Right atrium auricular region (tissue), 2 donors: Measurements from ENCODE around the gene CBX8. TPM values are rescaled to one million over a fixed set of nuclear protein-coding genes. Genes with fewer than 3 reads are reported as not detected.

Source experiments
- DNase-seq: peaks from one replicate; pipeline ENCODE4 v3.0.0-alpha.2; 2019; ENCODE audit warnings: low spot score
- H3K27ac ChIP-seq, 2 donors: fragments of 200-600 bp; sonication (generic); 1 replicate in 1 of 2; 2 replicates in 1 of 2; pipeline ENCODE4 v1.5.1; 2016 to 2019
- H3K27me3 ChIP-seq, 2 donors: fragments of 200-600 bp; sonication (generic); one replicate each; pipeline versions ENCODE4 v1.5.1 to v1.6.0; 2017 to 2019
- H3K36me3 ChIP-seq: fragments of 200-600 bp; sonication (generic); one replicate; pipeline ENCODE4 v1.5.1; 2016
- H3K4me1 ChIP-seq, 2 donors: fragments of 200-600 bp; sonication (generic); one replicate each; pipeline versions ENCODE4 v1.5.1 to v1.6.0; 2017 to 2019
- H3K4me3 ChIP-seq, 2 donors: fragments of 200-600 bp; sonication (generic); 1 replicate in 1 of 2; 2 replicates in 1 of 2; pipeline ENCODE4 v1.5.1; 2017 to 2019; ENCODE audit warnings: mild to moderate bottlenecking in 1 of 2, moderate library complexity in 1 of 2
- H3K9me3 ChIP-seq, 2 donors: fragments of 200-600 bp; sonication (generic); one replicate each; pipeline ENCODE4 v1.5.1; 2019
- total RNA-seq, 2 donors: library from RNA; depleted of rRNA; stranded (reverse); fragments of >200 nt; gene quantifications; one replicate each; pipeline ENCODE4 v1.1.0, GENCODE V29; 2016
- TF ChIP-seq, protein P1 (sequence below), 2 donors: fragments of 200-600 bp; sonication (generic); IDR thresholded peaks; one replicate each; pipeline ENCODE4 v1.5.1; 2019; ENCODE audit warnings: antibody characterized with exemption in 2 of 2

The CBX8 gene
- total RNA-seq, 2 donors from 2014 or later = 2.7 to 3.0 TPM

- Histone ChIP-seq H3K27ac (peak overlapping the region; percentile 95 to 96), H3K27me3 (peaks cover 9 to 15% of the 10 kb centered on the region in 2 donors), H3K4me3 (peak overlapping the region; percentile 18 to 88), H3K9me3 (no peaks in the 10 kb centered on the region), H3K4me1 (peaks cover 3 to 74% of the 10 kb centered on the region in 2 donors), H3K36me3 (peaks cover 20% of the 10 kb centered on the region)
- no peak for DNase-seq
- TF ChIP-seq, protein P1, sequence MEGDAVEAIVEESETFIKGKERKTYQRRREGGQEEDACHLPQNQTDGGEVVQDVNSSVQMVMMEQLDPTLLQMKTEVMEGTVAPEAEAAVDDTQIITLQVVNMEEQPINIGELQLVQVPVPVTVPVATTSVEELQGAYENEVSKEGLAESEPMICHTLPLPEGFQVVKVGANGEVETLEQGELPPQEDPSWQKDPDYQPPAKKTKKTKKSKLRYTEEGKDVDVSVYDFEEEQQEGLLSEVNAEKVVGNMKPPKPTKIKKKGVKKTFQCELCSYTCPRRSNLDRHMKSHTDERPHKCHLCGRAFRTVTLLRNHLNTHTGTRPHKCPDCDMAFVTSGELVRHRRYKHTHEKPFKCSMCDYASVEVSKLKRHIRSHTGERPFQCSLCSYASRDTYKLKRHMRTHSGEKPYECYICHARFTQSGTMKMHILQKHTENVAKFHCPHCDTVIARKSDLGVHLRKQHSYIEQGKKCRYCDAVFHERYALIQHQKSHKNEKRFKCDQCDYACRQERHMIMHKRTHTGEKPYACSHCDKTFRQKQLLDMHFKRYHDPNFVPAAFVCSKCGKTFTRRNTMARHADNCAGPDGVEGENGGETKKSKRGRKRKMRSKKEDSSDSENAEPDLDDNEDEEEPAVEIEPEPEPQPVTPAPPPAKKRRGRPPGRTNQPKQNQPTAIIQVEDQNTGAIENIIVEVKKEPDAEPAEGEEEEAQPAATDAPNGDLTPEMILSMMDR (IDR thresholded peaks at IDR 0.05) = no peak
Measured at GRCh38 chr17:79836510-79836971, 39.7 kb upstream of the CBX8 start.

- Histone ChIP-seq H3K27me3 (peaks cover 4 to 10% of the 10 kb centered on the region in 2 donors), H3K4me3 (no peak overlapping the region), H3K27ac (peak overlapping the region; percentile 95 to 96), H3K9me3 (no peaks in the 10 kb centered on the region), H3K4me1 (peaks cover 3 to 74% of the 10 kb centered on the region in 2 donors), H3K36me3 (peaks cover 20% of the 10 kb centered on the region)
- TF ChIP-seq, protein P1 (IDR thresholded peaks at IDR 0.05) = no peak
- no peak for DNase-seq
Measured at GRCh38 chr17:79835953-79836509, 39.2 kb upstream of the CBX8 start.

DNA sequence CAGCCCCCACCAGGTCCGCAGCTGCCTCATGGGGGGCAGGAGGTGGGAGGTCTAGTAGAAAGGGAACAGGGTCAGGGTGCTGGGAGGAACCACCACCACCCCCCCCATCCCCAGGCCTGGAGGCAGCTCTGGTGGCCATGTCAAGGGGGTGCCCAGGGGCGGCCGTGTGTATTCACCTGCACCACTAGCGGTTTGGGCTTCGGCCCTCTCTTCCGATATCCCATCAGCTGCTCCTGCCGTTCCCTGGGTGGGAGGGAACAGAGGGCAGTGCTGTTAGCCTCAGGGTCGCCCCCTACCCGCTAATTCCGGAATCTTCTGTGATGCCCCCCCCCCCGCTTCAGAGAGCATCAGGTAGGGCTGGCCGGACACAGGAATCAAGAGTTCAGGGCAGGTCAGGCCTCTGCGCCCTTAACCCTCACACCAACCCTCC is 38.6 kb upstream of the CBX8 start:
- H3K27me3 ChIP-seq = peaks cover 0 to 4% of the 10 kb centered on the region in 2 donors
- TF ChIP-seq, protein P1 (IDR thresholded peaks at IDR 0.05) = no peak
- H3K4me3 ChIP-seq = no peak overlapping the region
- peaks cover 20% of the 10 kb centered on the region for H3K36me3 ChIP-seq
- no peaks in the 10 kb centered on the region for H3K9me3 ChIP-seq
- no peak for DNase-seq
- peaks cover 3 to 73% of the 10 kb centered on the region in 2 donors for H3K4me1 ChIP-seq
- H3K27ac ChIP-seq = no peak overlapping the region

- H3K4me1 ChIP-seq = peaks cover 3 to 66% of the 10 kb centered on the region in 2 donors
- no peaks in the 10 kb centered on the region for H3K27me3 ChIP-seq
- H3K27ac ChIP-seq = no peak overlapping the region
- no peaks in the 10 kb centered on the region for H3K9me3 ChIP-seq
- DNase-seq = no peak
- H3K36me3 ChIP-seq = peaks cover 20% of the 10 kb centered on the region
- TF ChIP-seq, protein P1 (IDR thresholded peaks at IDR 0.05) = peak; percentile 55 to 73
- H3K4me3 ChIP-seq = no peak overlapping the region
Measured at GRCh38 chr17:79834565-79835469, 37.9 kb upstream of the CBX8 start.

GRCh38 chr17:79833744-79834564 is 37.1 kb upstream of the CBX8 start:
- TF ChIP-seq, protein P1 (IDR thresholded peaks at IDR 0.05) = no peak
- Histone ChIP-seq H3K4me1 (peaks cover 3 to 71% of the 10 kb centered on the region in 2 donors), H3K9me3 (no peaks in the 10 kb centered on the region), H3K27ac (no peak overlapping the region), H3K36me3 (peaks cover 20% of the 10 kb centered on the region), H3K27me3 (no peaks in the 10 kb centered on the region), H3K4me3 (no peak overlapping the region)
- no peak for DNase-seq
